Right renal cortex interstitium (tissue), 3 donors: ENCODE data around the gene CNTNAP2. TPM values are rescaled to one million over a fixed set of nuclear protein-coding genes. Genes with fewer than 3 reads are reported as not detected.
"Not testable (repeated sequence)": the region's sequence is repeated elsewhere in the genome, so short reads cannot be mapped to it uniquely, and the experiment has no call there.

Source experiments
- DNase-seq, 3 donors: peaks; one replicate each; pipeline ENCODE4 v3.0.0-alpha.2; 2013; ENCODE audit warnings: low read depth in 3 of 3, low spot score in 2 of 3
- polyA plus RNA-seq, 3 donors: library from polyadenylated mRNA; unstranded; fragments of 120-200 nt; gene quantifications; one replicate each; pipeline ENCODE4 v1.2.1, GENCODE V29; 2013; ENCODE audit not compliant: insufficient read length in 3 of 3

The CNTNAP2 gene
- polyA plus RNA-seq, 3 donors, result 21.2 to 29.0 (median 25.8) TPM

- no peak for DNase-seq
Observed at GRCh38 chr7:147659036-147659995, 1542.7 kb downstream of the CNTNAP2 start.

- no peak for DNase-seq
Observed at GRCh38 chr7:147664541-147664940, 1547.9 kb downstream of the CNTNAP2 start.

- no peak for DNase-seq
Observed at GRCh38 chr7:147670759-147671158, 1554.2 kb downstream of the CNTNAP2 start.

- DNase-seq, result no peak
Observed at GRCh38 chr7:147674705-147675104, 1558.1 kb downstream of the CNTNAP2 start.

GRCh38 chr7:147678943-147679342, 1562.3 kb downstream of the CNTNAP2 start:
- DNase-seq, result no peak

- DNase-seq, result no peak
Observed at GRCh38 chr7:147681530-147681929, 1564.9 kb downstream of the CNTNAP2 start.

GRCh38 chr7:147700702-147701101, 1584.1 kb downstream of the CNTNAP2 start:
- no peak for DNase-seq

- no peak for DNase-seq
Observed at GRCh38 chr7:147707926-147708325, 1591.3 kb downstream of the CNTNAP2 start.

GRCh38 chr7:147708871-147709270, 1592.3 kb downstream of the CNTNAP2 start:
- no peak for DNase-seq

- DNase-seq, result no peak
Observed at GRCh38 chr7:147711447-147711846, 1594.8 kb downstream of the CNTNAP2 start.

- no peak for DNase-seq
Observed at GRCh38 chr7:147721962-147722830, 1605.6 kb downstream of the CNTNAP2 start.

- no peak for DNase-seq
Observed at GRCh38 chr7:147723536-147723935, 1606.9 kb downstream of the CNTNAP2 start.

- no peak for DNase-seq
Observed at GRCh38 chr7:147731311-147731710, 1614.7 kb downstream of the CNTNAP2 start.

GRCh38 chr7:147737559-147738214, 1621.1 kb downstream of the CNTNAP2 start:
- not testable (repeated sequence) for DNase-seq

GRCh38 chr7:147742301-147742700, 1625.7 kb downstream of the CNTNAP2 start:
- DNase-seq, result no peak

- DNase-seq, result no peak
Observed at GRCh38 chr7:147756300-147756699, 1639.7 kb downstream of the CNTNAP2 start.

- DNase-seq, result no peak
Observed at GRCh38 chr7:147759327-147759943, 1642.8 kb downstream of the CNTNAP2 start.

GRCh38 chr7:147765301-147765700, 1648.7 kb downstream of the CNTNAP2 start:
- DNase-seq, result no peak

- no peak for DNase-seq
Observed at GRCh38 chr7:147771344-147771743, 1654.7 kb downstream of the CNTNAP2 start.

- DNase-seq, result no peak
Observed at GRCh38 chr7:147774461-147774860, 1657.9 kb downstream of the CNTNAP2 start.
